ENCODE results near the gene RIBC1. TPM values are rescaled to one million over a fixed set of nuclear protein-coding genes. Genes with fewer than 3 reads are reported as not detected.

RIBC1 gene
- total and polyA plus RNA-seq, 10 of the 15 experiments (the other 5 are each of a cell fraction or from before 2014, with no cell fraction given) = 0.22 to 1.0 (median 0.54) TPM

- no peak for TF ChIP-seq CTCF (IDR thresholded peaks at IDR 0.05 in 2 of 3, conservative IDR thresholded peaks at IDR 0.05 in 1 of 3; ENCODE audit: control insufficient read depth in 2 of 3, extremely low read depth in 1 of 3, insufficient read depth in 1 of 3, low read depth in 3 of 3, low read length in 3 of 3)
- no peak for TF ChIP-seq BHLHE40 (IDR thresholded peaks at IDR 0.05; ENCODE audit: borderline replicate concordance in 1 of 2, low read depth in 2 of 2, low read length in 1 of 2)
- no peak for TF ChIP-seq PBX3 (IDR thresholded peaks at IDR 0.05; ENCODE audit: insufficient replicate concordance, low read depth, low read length)
Observed at GRCh38 chrX:53479301-53479700, 56.6 kb downstream of the RIBC1 start (continued).

Small RNA genes within 50 kb of the gene (microRNA-seq; reads per million reads assigned to microRNA genes)
- not detected for gene MIR6857

Small RNA genes within 50 kb of the gene (small RNA-seq; reads per million reads assigned to genes)
- gene MIR6857 = 0.82 reads per million, percentile 25 among the genes with 10 or more reads in this experiment
- gene VTRNA3-1P = not detected

Other genes with a start within 250 kb of the RIBC1 start
- 48.0 and 59.2 TPM in 2 replicates for gene KDM5C, start 197.7 kb upstream of the RIBC1 start, total RNA-seq (2014; rRNA removed)
- gene KDM5C, start 197.7 kb upstream of the RIBC1 start, total RNA-seq (2014; rRNA removed; fragmentation: Illumina TruSeq; extraction: Trizol) = 35.7 and 42.1 TPM in 2 replicates
- gene KDM5C, start 197.7 kb upstream of the RIBC1 start, total RNA-seq (2021) = 99.4 and 110 TPM in 2 replicates
- 40.2 and 88.5 TPM in 2 replicates for gene KDM5C, start 197.7 kb upstream of the RIBC1 start, polyA plus RNA-seq (2011; rRNA removed)
- 45.1 and 51.0 TPM in 2 replicates for gene KDM5C, start 197.7 kb upstream of the RIBC1 start, polyA plus RNA-seq (2014; fragmentation: Illumina TruSeq; extraction: Trizol)
- gene KDM5C, start 197.7 kb upstream of the RIBC1 start, polyA plus RNA-seq (2014; fragmentation: Nextera tagmentation; extraction: Ambion mirVana) = 1 to 10 TPM; 1.5 TPM
- gene KDM5C, start 197.7 kb upstream of the RIBC1 start, polyA plus RNA-seq (2014; rRNA removed) = 58.5 and 64.7 TPM in 2 replicates
- 10 to 100 TPM; 49.0 to 54.9 TPM for gene KDM5C, start 197.7 kb upstream of the RIBC1 start, polyA plus RNA-seq (2016; fragmentation: Nextera tagmentation; extraction: Ambion mirVana)
- not detected in 2 replicates for gene IQSEC2, start 141.3 kb upstream of the RIBC1 start, total RNA-seq (2014; rRNA removed)
- gene IQSEC2, start 141.3 kb upstream of the RIBC1 start, total RNA-seq (2014; rRNA removed; fragmentation: Illumina TruSeq; extraction: Trizol) = not detected in 2 replicates
- 0.08 and 0.23 TPM in 2 replicates for gene IQSEC2, start 141.3 kb upstream of the RIBC1 start, total RNA-seq (2021)
- gene IQSEC2, start 141.3 kb upstream of the RIBC1 start, polyA plus RNA-seq (2011; rRNA removed) = 0.04 TPM in 1 of 2 replicates, not detected in the other
- 0.07 TPM in 1 of 2 replicates, not detected in the other for gene IQSEC2, start 141.3 kb upstream of the RIBC1 start, polyA plus RNA-seq (2014; fragmentation: Illumina TruSeq; extraction: Trizol)
- gene IQSEC2, start 141.3 kb upstream of the RIBC1 start, polyA plus RNA-seq (2014; fragmentation: Nextera tagmentation; extraction: Ambion mirVana) = under 1 TPM; 0.04 to 0.11 TPM
- 0.01 and 0.22 TPM in 2 replicates for gene IQSEC2, start 141.3 kb upstream of the RIBC1 start, polyA plus RNA-seq (2014; rRNA removed)
- gene IQSEC2, start 141.3 kb upstream of the RIBC1 start, polyA plus RNA-seq (2016; fragmentation: Nextera tagmentation; extraction: Ambion mirVana) = under 1 TPM in 1 of 2 experiments, not detected in 1; 0.04 TPM
- gene SMC1A, start 219 bp upstream of the RIBC1 start, total RNA-seq (2014; rRNA removed) = 50.2 and 59.1 TPM in 2 replicates
- gene SMC1A, start 219 bp upstream of the RIBC1 start, total RNA-seq (2014; rRNA removed; fragmentation: Illumina TruSeq; extraction: Trizol) = 63.1 and 69.4 TPM in 2 replicates
- 127 and 141 TPM in 2 replicates for gene SMC1A, start 219 bp upstream of the RIBC1 start, total RNA-seq (2021)
- gene SMC1A, start 219 bp upstream of the RIBC1 start, polyA plus RNA-seq (2011; rRNA removed) = 63.0 and 81.2 TPM in 2 replicates
- 128 and 134 TPM in 2 replicates for gene SMC1A, start 219 bp upstream of the RIBC1 start, polyA plus RNA-seq (2014; fragmentation: Illumina TruSeq; extraction: Trizol)
- gene SMC1A, start 219 bp upstream of the RIBC1 start, polyA plus RNA-seq (2014; fragmentation: Nextera tagmentation; extraction: Ambion mirVana) = 10 to 100 TPM; 25.6 to 29.6 TPM
- gene SMC1A, start 219 bp upstream of the RIBC1 start, polyA plus RNA-seq (2014; rRNA removed) = 74.8 and 82.0 TPM in 2 replicates
- gene SMC1A, start 219 bp upstream of the RIBC1 start, polyA plus RNA-seq (2016; fragmentation: Nextera tagmentation; extraction: Ambion mirVana) = 100 to 1,000 TPM; 157 to 158 TPM
- 192 and 195 TPM in 2 replicates for gene HSD17B10, start 11.5 kb downstream of the RIBC1 start, total RNA-seq (2014; rRNA removed)
- 133 and 144 TPM in 2 replicates for gene HSD17B10, start 11.5 kb downstream of the RIBC1 start, total RNA-seq (2014; rRNA removed; fragmentation: Illumina TruSeq; extraction: Trizol)
- 165 and 179 TPM in 2 replicates for gene HSD17B10, start 11.5 kb downstream of the RIBC1 start, total RNA-seq (2021)
- 136 and 243 TPM in 2 replicates for gene HSD17B10, start 11.5 kb downstream of the RIBC1 start, polyA plus RNA-seq (2011; rRNA removed)
- gene HSD17B10, start 11.5 kb downstream of the RIBC1 start, polyA plus RNA-seq (2014; fragmentation: Illumina TruSeq; extraction: Trizol) = 134 and 174 TPM in 2 replicates
- 100 to 1,000 TPM in 1 of 2 experiments, 10 to 100 TPM in 1; 43.7 to 114 TPM for gene HSD17B10, start 11.5 kb downstream of the RIBC1 start, polyA plus RNA-seq (2014; fragmentation: Nextera tagmentation; extraction: Ambion mirVana)
- 200 and 205 TPM in 2 replicates for gene HSD17B10, start 11.5 kb downstream of the RIBC1 start, polyA plus RNA-seq (2014; rRNA removed)
- 100 to 1,000 TPM; 281 to 313 TPM for gene HSD17B10, start 11.5 kb downstream of the RIBC1 start, polyA plus RNA-seq (2016; fragmentation: Nextera tagmentation; extraction: Ambion mirVana)